GM18507 (cell line): Measurements from ENCODE around the gene ATXN7L2.
"Not testable (repeated sequence)": the region's sequence is repeated elsewhere in the genome, so short reads cannot be mapped to it uniquely, and the experiment has no call there.

Experiments used
- DNase-seq: peaks from one replicate; pipeline ENCODE4 v3.0.0; 2011; ENCODE audit warnings: low read depth; ENCODE audit not compliant: insufficient read length; ENCODE audit errors: extremely low spot score
- FAIRE-seq: peaks from 2 replicates; lab custom pipeline; 2011; peaks lifted over from hg19 to GRCh38; lab: Jason Lieb, UNC

Gene ATXN7L2, protein sequence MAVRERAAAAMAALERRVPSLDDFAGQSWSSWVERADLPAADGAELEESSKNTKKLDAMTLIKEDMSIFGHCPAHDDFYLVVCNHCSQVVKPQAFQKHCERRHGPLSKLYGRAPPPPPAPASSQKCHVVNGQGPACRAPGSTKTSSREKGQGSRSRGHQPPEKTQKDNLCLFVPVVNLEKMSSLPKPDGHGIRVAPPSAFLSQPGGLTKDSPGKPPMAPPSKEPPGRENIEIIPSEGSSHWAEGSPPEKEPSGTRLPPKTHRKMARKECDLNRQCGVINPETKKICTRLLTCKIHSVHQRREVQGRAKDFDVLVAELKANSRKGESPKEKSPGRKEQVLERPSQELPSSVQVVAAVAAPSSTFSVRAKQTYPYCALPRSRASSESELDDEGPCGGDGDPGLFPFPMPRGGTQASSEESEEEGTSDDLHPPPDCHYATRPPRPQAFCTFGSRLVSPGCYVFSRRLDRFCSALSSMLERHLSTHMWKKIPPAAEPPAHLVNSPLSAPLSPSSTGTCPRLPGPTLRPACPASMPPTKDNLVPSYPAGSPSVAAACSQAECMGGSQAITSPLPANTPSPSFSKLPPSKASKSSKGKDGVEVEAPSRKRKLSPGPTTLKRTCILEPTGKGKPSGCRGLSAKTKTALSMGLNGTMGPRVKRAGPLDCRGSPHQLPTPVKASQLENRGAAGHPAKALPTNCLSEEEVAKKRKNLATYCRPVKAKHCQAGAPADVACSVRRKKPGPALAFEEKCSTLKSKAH

DNA sequence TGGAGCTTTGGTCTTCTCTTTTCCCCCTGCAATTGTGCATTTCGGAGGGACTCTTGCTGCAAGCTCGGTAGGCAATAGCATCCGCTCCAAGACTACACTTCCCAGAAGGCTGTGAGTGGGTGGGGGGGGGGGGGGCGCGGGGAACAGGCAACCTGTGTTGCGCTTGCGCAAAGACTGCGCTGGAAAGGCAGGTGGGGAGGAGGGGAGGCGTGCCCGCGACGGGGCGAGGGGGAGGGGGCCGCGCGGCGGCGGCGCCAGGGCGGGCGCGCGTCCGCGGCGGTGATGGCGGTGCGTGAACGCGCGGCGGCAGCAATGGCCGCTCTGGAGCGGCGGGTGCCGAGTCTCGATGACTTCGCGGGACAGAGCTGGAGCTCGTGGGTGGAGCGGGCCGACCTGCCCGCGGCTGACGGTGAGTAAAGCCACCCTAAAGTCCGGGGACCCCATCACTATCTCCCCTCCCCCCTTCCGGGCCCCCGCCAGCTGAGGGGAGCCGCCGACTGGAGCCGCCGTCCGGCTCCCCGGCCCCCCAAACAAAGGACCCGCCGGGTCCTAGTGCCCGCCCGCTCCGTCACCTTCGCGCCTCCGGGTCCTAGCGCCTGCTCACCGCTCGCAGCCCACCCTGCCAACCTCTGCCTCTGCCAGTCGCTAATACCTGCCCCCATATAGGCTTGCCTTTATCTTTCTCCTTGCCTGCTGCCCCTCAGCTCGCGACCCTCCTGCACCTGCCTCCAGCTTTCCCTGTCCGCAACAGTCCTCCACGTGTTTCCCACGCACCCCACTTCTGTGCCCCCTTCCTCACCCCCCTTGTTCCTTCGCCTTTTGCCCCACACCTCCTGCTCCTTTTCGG is at the start of gene ATXN7L2:
Gene ATXN7L2, plus strand, starts transcription at position 234 of the 847 bp plus-strand sequence. Its CDS starts 49 bp downstream, at position 283.
- FAIRE-seq (peak; percentile 81), DNase-seq (peak; percentile 97)

DNA sequence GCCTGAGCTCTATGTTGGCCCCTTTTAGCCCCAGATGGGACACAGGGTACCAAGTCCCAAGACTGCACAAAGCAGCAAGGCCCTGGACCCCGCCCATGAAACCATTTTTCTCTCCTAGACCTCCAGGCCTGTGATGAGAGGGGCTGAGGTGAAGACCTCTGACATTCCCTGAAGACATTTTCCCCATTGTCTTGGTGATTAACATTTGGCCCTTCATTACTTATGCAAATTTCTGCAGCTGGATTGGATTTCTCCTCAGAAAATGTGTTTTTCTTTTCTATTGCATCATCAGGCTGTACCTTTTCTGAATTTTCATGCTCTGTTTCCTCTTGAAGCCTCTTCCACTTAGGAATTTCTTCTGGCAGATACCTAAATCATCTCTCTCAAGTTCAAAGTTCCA is 49.2 kb upstream of the ATXN7L2 start:
- FAIRE-seq, result no peak
- DNase-seq, result no peak

DNA sequence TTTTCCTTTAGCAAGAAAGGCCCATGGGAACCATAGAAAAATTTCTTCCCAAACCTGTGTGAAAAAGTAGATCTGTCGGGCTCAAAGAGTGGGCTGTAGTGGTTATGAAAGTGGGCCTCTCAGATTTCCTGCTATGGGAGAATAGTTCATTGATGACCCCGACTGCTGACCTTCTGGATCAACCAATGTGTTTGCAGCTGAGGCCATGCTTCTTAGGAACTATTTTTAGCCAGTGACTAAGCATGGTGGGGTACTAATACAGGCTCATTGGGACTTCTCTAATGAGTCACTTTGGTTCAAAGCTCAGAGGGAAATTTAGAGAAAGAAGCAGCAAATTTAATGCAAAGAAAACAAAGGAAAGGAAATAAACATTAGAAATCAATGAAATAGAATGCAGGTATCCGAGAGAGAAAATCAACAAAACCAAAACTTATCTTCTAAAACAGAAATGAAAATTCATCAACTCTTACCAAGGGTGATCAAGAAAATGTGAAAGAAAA is 44.9 kb upstream of the ATXN7L2 start:
- DNase-seq (no peak), FAIRE-seq (no peak)

DNA sequence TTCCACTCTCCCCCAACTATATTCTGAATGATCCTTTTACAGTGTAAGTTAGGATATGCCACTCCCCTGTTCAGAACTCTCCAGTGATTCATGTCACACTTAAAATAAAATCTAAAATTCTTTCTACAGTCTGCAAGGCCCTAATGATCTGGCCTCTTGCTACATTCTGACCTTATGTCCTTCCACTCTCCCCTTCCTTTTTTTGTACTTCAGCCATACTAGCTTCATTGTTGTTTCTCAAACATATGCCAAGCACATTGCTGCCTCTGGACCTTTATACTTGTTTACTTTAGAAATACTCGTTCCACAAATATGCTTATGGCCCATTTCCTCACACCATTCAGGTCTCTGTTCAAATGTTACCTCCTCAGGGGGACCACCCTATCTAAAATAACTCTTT is 42.6 kb upstream of the ATXN7L2 start:
- DNase-seq (no peak), FAIRE-seq (no peak)

DNA sequence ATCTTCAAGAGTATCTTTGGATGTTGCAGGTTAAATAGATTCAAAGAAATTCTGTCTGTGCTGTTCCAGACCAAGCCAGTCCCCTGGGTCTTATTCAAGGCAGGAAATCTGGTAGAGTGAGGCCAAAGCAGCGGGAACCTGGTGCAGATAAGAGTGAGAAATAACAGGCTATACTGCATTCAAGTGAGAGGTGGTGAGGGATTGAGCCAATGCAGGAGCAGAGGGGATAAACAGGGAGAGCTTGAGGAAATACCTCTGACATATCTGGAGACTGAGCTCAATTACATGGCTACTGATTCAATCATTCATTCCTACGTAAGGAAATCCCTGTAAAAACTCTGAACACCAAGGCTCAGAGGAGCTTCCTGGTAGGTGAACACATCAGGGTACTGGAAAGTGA is 40.2 kb upstream of the ATXN7L2 start:
- no peak for DNase-seq

DNA sequence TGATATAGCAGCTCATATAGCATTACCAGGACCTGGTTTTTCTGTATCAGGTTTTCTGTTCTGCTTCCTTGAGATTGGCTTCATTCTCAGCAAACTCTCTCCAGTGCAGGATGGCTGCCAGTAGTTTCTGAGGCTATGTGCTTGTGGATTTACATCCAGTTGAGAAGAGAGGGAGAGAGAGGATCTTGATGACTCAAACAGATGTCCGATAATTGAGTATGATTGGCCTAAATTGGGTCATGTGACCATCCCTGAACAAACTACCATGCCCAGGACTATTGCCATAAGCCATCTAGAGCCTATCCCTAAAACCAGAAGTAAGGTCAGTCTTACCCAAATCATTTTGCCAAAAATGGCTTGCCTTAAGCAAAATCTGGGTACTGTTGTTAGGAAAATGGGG is 39.4 kb upstream of the ATXN7L2 start:
- DNase-seq (no peak), FAIRE-seq (no peak)

More for the DNA sequence above, 40.2 kb upstream of the ATXN7L2 start:
- no peak for FAIRE-seq

DNA sequence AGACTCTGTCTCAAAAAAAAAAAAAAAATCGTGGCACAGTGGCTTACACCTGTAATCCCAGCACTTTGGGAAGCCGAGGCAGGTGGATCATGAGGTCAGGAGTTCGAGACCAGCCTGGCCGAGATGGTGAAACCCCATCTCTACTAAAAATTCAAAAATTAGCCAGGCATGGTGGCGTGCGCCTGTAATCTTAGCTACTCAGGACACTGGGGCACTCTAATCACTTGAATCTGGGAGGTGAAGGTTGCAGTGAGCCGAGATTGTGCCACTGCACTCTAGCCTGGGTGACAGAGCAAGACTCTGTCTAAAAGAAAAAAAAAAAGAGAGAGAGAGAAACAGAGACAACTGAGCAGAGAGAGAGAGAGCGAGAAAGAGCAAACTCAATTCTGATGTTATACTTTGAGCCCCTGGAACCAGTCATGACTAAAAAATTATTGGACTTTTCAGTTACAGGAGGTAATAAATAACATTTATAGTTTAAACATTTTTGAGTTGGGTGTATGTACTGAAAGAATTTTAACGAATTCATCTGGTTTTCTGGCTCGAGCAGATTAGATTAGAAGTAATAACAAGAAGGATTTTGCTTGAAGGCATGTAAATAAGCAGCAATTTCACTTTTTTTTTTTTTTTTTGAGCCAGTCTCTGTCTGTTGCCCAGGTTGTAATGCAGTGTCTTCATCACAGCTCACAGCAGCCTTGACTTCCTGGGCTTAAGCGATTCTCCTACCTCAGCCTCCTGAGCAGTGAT is 37.6 kb upstream of the ATXN7L2 start:
- FAIRE-seq, DNase-seq: not testable (repeated sequence)

DNA sequence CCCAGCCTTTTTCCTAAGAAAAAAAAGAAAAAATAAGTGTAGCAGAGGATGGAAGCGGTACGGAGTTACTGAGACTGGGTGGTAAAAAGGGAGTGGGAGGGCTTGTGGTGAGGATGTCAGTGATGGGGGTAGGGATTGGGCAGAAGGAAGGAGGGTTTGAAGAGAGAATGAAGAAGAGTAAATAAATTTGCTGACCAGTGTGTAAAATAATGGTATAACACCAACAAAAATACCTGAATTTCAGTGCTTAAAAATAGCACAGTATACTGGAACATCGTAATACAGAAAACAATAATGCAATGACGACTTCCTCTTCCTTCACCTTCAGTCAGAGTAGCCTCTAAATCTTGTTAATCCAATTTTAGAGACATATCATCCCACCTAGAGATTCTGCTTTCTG is 36.2 kb upstream of the ATXN7L2 start:
- no peak for FAIRE-seq
- no peak for DNase-seq

DNA sequence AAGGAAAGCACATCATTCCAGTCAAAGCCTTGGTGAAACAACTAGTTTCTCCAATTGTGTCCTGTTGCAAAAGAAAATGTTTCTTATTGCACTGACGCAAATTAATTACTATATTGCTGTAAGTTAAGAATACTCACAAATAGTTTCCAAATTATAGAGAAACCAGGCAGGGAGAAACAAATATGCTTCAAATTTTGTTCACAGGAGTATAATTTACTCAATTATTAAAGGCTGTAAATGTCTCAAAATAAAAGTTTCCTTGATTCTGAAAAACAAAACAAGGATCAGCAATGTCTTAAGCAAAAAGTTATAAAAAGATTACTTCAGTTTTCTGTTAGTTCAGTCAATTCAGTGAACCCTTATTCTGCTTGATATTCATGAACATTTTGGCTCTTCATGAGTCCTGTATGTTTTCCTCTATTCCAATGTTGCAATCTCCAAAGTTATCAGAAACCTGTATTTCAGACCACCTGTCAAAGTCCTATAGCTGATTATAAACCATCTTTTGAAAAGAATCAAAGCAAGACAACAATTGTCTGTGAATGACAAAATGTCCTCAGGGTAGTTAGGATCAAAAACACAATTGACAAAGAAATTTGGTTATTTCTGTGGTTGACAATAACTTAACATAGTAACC is 29.1 kb upstream of the ATXN7L2 start:
- DNase-seq, result no peak
- FAIRE-seq, result no peak

DNA sequence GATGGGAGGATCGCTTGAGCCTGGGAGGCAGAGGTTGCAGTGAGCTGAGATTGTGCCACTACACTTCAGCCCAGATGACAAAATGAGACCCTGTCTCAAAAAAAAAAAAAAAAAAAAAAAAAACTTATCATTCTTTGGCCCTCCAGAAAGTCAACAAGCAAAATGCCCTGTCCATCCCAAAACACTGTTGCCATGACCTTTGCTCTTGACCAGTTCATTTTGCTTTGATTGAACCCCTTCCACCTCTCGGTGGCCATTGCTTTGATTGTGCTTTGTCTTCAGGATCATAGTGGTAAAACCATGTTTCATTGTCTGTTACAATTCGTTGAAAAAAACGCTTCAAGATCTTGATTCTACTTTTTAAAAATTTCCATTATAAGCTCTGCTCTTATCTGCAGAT is 25.9 kb upstream of the ATXN7L2 start:
- DNase-seq (no peak), FAIRE-seq (no peak)

DNA sequence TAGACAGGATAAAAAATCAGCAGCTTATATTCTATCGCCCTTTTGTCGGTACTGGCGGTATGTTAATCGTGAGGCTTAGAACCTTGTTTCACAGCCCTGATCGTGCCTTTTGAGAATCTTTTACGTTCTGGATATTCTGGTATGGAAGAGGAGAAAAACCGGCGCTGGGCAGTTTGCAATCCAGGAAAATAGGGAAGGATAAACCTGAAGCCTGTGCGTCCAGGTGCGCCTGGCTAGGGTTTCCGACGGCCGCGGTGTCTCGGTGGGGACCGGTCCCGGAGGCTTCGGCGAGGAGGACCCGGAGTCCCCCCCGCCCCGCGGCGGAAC is 17.6 kb upstream of the ATXN7L2 start:
- no peak for FAIRE-seq
- no peak for DNase-seq

DNA sequence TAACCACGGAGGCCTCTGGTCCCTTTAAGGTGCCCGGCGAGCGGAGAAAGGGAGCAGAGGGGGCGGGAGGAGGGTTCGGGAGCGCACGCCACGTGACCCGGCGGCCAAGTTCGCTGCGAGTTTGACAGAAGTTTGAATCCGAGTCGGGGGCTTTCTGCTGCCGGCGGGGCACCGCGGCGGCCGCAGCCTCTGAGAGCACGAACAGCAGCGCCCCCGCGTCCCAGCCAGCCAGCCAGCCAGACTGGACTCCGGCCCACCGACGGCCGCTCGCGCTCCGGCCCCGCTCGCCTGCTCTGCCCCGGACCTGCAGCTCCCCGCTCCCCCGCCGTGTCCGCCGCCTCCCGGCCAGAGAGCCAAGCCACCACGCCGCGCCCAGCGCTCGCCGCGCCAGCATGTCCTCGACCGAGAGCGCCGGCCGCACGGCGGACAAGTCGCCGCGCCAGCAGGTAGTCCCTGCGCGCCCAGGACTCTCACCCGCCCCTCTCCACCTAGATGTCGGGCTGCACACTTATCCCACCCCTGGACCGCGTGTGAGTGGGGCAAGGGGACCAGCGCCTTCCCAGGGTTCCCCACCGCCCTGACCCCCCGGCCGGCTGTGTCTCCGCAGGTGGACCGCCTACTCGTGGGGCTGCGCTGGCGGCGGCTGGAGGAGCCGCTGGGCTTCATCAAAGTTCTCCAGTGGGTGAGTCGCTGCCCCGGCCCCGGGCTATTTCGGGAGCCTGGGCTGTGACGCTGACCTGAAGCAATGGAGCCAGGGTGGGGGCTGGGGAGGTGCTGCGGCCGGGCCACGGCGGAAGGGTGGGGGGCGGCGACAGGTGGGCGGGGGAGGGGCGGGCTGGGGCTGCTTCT is 17.0 kb upstream of the ATXN7L2 start, which contains the start of gene SYPL2:
Gene SYPL2, plus strand, starts transcription at position 95 of the 849 bp plus-strand sequence. Its CDS starts 298 bp downstream, at position 393.
- FAIRE-seq (no peak), DNase-seq (no peak)

DNA sequence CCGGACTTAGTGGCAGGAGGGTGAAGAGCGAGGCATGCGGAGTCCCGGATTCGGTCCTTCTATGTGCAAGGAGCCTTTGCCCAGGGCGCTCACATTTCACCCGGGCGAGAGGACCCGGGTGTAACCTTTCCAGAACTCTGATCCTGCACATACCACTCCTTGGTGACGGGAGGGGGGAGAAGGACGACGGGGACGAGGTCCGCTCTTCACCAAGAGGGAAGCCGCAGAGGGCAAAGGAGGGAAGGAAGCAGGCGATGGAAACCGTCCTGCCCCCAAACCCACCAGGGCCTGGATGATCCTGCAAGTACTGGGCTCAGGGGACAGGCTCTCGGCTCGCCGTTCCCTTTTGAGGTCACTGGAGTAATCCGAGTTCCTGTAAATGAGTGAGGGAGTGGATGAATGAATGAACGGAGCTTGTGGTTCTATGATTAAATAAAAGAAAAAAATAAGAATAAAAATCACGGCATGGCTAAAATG is 16.4 kb upstream of the ATXN7L2 start:
- FAIRE-seq (no peak), DNase-seq (no peak)

DNA sequence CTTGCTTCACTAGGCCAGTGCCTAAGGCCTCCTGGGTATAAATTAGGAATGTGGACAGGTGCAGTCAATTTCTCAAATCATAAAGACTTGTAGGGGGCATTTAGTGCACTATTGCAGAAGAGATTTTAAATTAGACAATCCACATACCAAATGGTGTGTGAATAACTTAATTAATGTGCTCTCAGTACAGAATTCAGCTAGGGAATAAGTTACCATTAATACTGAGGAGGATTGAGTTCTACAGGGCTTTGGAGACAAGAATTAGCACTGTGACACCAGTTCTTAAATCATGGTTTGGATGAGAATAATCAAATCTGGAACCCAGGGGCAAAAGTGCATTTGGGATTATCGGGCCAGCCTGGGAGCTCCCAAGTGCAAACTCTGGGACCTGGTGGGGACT is 15.6 kb upstream of the ATXN7L2 start:
- FAIRE-seq (no peak), DNase-seq (no peak)

DNA sequence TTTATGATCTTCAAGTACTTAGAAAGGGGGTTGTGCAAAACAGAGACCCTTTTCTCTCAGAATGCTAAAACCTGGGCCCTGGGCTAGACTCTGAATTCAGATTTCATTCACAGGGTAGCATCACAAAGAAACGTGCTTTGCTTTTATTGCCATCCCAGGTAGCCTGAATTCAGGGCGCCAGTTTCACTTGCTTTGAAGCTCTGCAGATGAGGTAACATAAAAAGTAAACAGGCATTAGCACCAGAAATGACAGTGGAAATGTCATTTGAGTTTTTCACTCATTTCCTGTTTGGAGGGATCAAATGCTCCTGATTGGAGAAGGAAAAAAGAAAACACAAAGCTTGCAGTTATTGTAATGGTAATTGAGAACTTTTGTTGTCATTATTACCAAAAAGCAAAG is 14.8 kb upstream of the ATXN7L2 start:
- DNase-seq, result no peak
- no peak for FAIRE-seq

DNA sequence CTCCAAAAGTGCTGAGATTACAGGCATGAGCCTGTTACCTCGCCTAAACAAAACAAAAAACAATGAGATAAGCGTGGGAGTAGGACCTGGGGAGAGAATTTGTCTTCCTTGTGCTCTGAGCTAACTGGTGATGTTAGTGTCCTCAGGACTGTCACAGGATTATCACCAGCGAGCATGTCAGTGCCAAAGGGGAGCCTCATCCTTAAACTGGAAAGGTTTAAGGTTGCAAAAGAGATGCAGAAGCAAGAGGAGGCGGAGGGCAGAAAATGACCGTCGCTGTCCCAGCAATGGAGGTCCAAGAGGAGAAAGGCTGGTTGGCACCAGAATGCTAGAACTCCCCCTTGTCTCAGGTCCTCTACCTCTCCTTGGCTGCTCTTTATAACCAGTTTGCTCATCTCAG is 13.5 kb upstream of the ATXN7L2 start:
- FAIRE-seq, result no peak
- DNase-seq, result no peak

DNA sequence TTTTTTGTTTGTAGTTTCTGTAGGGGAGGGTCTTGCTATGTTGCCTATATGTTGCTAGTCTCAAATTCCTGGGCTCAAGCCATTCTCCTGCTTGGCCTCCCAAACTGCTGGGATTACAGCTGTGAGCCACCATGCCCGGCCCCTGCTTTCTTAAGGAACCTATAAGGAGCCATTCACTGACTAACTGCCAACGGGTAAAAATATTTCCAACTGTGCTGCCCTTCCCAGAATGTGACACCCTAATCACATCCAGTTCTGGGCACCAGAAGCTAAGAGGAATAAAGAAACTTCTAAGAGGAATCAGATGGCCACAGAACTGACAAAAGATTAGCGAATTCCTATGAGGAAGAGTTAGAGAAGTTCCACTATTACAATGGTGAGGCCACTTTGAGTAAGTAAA is 10.9 kb upstream of the ATXN7L2 start:
- DNase-seq (no peak), FAIRE-seq (no peak)
